ENCODE data around the gene NFIA.

DNA sequence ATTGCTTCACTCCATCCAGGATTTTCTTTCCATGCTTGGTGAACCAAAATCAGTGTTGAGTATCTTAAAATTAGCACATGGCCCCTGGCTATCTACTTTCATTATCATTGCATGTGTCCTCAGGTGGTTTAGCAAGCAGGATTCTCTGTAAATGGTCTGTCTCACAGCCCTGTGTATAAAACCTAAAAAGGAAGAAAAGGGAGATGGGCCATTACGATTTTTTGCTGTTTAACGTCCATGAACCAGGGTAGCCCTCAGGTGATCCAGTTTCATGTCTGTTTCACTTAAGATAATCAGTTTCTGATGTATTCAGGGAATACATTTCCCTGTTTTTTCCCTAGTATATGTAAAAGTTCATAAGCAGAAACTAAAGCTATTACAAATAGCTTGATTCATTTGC, 238.2 kb downstream of the NFIA start:
- TF ChIP-seq, protein P1, sequence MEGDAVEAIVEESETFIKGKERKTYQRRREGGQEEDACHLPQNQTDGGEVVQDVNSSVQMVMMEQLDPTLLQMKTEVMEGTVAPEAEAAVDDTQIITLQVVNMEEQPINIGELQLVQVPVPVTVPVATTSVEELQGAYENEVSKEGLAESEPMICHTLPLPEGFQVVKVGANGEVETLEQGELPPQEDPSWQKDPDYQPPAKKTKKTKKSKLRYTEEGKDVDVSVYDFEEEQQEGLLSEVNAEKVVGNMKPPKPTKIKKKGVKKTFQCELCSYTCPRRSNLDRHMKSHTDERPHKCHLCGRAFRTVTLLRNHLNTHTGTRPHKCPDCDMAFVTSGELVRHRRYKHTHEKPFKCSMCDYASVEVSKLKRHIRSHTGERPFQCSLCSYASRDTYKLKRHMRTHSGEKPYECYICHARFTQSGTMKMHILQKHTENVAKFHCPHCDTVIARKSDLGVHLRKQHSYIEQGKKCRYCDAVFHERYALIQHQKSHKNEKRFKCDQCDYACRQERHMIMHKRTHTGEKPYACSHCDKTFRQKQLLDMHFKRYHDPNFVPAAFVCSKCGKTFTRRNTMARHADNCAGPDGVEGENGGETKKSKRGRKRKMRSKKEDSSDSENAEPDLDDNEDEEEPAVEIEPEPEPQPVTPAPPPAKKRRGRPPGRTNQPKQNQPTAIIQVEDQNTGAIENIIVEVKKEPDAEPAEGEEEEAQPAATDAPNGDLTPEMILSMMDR (IDR thresholded peaks at IDR 0.05) = no peak
- TF ChIP-seq POLR2A (IDR thresholded peaks at IDR 0.05) (no peak), POLR2AphosphoS5 (IDR thresholded peaks at IDR 0.05) (no peak)
